22Rv1 (cell line): ENCODE data around the gene VPS26B.

Experiments used
- H3K27ac ChIP-seq: fragments of 450-650 bp; 2 replicates; pipeline ENCODE4 v1.5.1; 2017
- ZFX ChIP-seq: fragments of 450-650 bp; IDR thresholded peaks from 2 replicates; pipeline ENCODE4 v1.6.1; 2017; ENCODE audit warnings: antibody characterized with exemption, borderline replicate concordance
- TF ChIP-seq, protein P1 (sequence below): fragments of 450-650 bp; IDR thresholded peaks from 2 replicates; pipeline ENCODE4 v1.5.1; 2017; ENCODE audit warnings: mild to moderate bottlenecking

The VPS26B gene

DNA sequence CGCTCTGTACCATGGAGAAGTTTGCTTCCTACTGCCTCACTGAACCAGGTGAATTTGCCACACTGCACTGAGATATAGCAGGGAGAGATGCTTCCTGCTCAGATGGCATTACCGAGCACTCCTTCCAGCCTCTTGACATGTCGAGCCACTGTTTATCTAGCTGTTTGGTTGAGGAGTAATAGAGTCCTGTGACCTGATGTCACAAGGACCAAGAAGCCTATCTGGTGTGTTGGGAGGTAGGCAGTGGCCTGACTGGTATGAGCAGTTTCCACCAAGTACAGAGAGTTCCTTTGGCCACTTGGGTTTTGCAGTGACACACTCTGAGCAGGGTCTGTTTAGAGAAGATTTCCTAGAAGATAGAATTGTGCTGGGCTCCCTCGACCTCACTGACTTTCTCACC, 34.1 kb downstream of the VPS26B start:
- no peak overlapping the region for H3K27ac ChIP-seq
- no peak for TF ChIP-seq ZFX
- TF ChIP-seq, protein P1, sequence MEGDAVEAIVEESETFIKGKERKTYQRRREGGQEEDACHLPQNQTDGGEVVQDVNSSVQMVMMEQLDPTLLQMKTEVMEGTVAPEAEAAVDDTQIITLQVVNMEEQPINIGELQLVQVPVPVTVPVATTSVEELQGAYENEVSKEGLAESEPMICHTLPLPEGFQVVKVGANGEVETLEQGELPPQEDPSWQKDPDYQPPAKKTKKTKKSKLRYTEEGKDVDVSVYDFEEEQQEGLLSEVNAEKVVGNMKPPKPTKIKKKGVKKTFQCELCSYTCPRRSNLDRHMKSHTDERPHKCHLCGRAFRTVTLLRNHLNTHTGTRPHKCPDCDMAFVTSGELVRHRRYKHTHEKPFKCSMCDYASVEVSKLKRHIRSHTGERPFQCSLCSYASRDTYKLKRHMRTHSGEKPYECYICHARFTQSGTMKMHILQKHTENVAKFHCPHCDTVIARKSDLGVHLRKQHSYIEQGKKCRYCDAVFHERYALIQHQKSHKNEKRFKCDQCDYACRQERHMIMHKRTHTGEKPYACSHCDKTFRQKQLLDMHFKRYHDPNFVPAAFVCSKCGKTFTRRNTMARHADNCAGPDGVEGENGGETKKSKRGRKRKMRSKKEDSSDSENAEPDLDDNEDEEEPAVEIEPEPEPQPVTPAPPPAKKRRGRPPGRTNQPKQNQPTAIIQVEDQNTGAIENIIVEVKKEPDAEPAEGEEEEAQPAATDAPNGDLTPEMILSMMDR, result no peak

DNA sequence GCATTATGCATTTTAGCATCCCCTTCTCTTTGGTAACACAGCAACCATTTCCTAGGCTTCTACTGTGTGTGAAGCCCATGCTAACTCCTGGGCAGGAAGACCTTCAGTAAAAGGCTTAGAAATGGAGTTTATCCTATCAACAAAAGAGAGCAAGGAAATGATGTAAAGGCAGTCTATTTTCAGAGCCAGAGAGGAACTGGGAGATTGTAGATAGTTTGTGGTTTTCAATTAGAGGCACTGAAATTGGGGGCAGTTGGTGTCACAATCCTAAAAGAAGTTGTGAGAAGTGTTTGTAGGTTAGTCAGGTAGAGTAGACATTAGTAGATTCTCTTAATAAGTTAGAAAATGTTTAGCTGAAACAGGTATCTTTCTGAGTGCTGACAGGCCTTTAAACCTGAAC, 36.0 kb downstream of the VPS26B start:
- H3K27ac ChIP-seq, result no peak overlapping the region
- TF ChIP-seq, protein P1, result no peak
- TF ChIP-seq ZFX, result no peak

DNA sequence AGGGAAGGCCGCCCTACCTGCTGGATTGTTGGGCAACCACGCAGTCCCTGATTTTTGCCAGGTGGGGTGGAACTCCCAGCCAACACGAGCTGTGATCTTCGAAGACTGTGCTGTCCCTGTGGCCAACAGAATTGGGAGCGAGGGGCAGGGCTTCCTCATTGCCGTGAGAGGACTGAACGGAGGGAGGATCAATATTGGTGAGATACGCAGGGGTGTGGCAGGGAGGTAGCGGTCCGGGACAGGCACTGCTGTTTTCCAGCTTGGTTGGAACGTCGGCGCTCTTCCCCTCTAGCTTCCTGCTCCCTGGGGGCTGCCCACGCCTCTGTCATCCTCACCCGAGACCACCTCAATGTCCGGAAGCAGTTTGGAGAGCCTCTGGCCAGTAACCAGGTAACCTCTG, 36.5 kb downstream of the VPS26B start:
- no peak overlapping the region for H3K27ac ChIP-seq
- no peak for TF ChIP-seq ZFX
- TF ChIP-seq, protein P1, result no peak

DNA sequence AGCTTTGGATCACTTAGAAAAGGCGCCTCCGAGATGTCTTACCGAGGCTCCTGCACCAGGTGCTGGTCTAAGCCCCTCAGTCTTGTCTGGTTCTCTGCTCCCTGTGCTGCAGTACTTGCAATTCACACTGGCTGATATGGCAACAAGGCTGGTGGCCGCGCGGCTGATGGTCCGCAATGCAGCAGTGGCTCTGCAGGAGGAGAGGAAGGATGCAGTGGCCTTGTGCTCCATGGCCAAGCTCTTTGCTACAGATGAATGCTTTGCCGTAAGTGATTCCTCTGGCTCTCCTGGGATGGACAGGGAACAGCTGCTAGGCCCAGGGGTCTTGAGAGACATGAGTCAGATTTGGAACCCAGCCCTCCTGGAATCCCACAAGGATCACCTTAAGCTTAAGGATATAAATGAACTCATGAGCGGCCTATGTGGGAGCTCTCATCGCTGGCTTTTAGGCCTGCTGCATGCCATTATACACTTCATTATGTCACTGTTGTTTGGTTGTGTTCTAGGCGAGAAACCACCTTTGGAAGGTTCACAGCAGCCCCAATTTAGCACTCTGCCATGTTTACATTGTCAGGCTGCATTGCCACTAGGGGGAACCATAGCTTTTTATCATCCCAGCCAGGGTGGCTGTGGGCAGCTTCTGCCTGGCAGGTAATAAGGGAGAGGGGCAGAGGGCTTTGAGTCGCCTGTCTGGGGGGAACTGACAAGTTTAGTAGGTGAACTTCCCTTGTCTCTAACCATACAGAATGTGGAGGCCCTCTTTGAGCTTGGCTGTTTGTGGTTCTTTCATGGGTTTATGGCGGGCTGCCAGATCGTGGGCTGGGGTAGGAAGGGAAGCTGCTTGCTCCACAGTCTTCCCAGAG, 37.4 kb downstream of the VPS26B start:
- H3K27ac ChIP-seq, result no peak overlapping the region
- TF ChIP-seq, protein P1, result peak; percentile 72
- no peak for TF ChIP-seq ZFX

DNA sequence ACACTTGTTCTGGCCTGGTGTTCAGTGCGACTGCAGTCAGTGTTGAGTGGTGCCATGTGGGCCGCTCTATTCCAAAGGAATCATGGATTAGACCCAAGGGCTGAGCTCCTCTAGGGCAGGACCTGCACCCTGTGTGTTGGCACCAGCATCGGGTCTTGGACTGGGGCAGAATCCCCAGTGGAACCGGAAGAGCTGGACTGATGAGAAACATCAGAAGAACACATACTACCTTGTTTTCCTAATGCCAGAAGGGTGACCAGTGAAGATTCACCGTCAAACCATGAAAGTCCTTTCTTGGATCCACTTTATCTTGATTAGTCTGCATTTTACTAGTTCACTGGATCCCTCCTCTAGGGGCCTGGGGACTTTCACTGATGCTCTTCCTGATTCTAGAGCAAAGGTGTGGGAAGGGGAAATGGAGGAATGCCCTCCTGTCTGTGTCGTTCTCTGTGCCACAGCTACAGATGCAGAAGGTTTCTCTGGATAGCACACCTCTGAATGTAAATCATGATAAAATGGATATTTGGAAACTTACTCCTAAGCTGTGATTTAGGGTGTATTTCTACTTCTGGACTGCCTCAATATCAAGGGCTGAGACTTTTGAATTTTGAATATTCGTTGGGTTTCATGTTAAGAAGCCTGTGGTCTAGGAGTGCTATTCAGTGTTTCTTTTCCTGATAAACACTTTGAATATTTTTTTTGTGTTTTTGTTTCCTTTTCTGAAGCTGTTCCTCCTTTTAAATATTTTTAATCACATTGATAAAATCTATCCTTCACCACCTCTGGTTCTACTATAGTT, 40.7 kb downstream of the VPS26B start:
- no peak overlapping the region for H3K27ac ChIP-seq
- TF ChIP-seq, protein P1, result no peak
- no peak for TF ChIP-seq ZFX

DNA sequence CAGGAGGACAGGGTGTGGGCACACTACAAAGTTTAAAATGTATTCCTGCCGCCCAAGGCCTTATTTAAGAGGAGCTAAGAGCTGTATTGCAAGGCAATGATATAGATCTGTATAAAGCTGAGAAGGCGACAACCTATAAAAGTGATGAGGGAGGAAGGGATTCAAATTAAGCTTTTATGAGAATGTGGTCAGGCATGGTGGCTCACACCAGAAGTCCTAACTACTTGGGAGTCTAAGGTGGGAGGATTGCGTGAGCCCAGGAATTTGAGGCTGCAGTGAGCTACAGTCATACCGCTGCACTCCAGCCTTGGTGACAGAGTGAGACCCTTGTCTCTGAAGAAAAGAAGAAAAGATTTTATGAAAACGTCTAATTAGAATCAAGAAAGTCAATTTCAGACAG, 42.0 kb downstream of the VPS26B start:
- no peak overlapping the region for H3K27ac ChIP-seq
- TF ChIP-seq, protein P1, result no peak
- no peak for TF ChIP-seq ZFX

DNA sequence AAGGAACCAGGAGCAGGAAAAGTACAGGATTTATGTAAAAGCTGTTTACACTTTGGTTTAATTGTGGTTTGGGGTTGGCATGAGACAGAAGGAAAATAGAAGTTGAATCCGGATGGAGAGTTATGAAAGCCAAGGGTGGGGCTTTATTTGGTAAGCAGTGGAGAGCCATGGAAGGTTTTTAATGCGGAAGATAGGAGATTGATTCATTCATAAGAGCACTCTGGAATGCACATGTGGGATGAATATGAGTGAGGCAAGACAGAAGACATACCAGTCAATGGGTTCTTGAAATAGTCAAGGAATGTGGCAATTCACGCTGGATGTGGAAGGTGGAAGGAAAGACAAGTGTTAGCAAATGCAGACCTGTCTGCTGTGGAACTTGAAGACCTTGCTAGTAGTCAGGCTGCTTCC, 42.4 kb downstream of the VPS26B start:
- no peak overlapping the region for H3K27ac ChIP-seq
- TF ChIP-seq, protein P1, result no peak
- TF ChIP-seq ZFX, result no peak
